ENCODE measurements around the gene SLC5A5. TPM values are rescaled to one million over a fixed set of nuclear protein-coding genes. Genes with fewer than 3 reads are reported as not detected.

SLC5A5 gene
- total RNA-seq, 6 experiments from 2014 or later, result not detected

GRCh38 chr19:17841371-17841809 lies 30.4 kb upstream of the SLC5A5 start:
- no peaks in the 10 kb centered on the region for H3K27me3 ChIP-seq
- 17% methylated on average over 1 of the region's 30 CpGs for WGBS (ENCODE audit: insufficient coverage, low coverage, low lambda C conversion rate, missing lambda C conversion rate)
- no peaks in the 10 kb centered on the region for H3K9me3 ChIP-seq
- TF ChIP-seq POLR2A (IDR thresholded peaks at IDR 0.05) (no peak), CTCF (IDR thresholded peaks at IDR 0.05) (no peak)
- no peak overlapping the region for H3K27ac ChIP-seq
- H3K36me3 ChIP-seq, result no peaks in the 10 kb centered on the region
- ATAC-seq (peak in 1 of 4 donors; percentile 12), DNase-seq (no peak)
- intact Hi-C loops (cut with DNase I), result no loop called here
- no peaks in the 10 kb centered on the region for H3K4me1 ChIP-seq
- no peak overlapping the region for H3K4me3 ChIP-seq

- no peak overlapping the region for H3K27ac ChIP-seq
- peak in 1 of 3 donors; percentile 76 for DNase-seq
- H3K27me3 ChIP-seq, result no peaks in the 10 kb centered on the region
- intact Hi-C loops (cut with DNase I), result no loop called here
- H3K9me3 ChIP-seq, result no peaks in the 10 kb centered on the region
- peak; percentile 33 to 79 (median 58) for ATAC-seq
- H3K4me1 ChIP-seq, result no peaks in the 10 kb centered on the region
- no peak for TF ChIP-seq POLR2A (IDR thresholded peaks at IDR 0.05)
- TF ChIP-seq CTCF (IDR thresholded peaks at IDR 0.05), result no peak
- WGBS (ENCODE audit: insufficient coverage, low coverage, low lambda C conversion rate, missing lambda C conversion rate), result 20% methylated on average over 43 of the region's 56 CpGs
- H3K4me3 ChIP-seq, result no peak overlapping the region
- no peaks in the 10 kb centered on the region for H3K36me3 ChIP-seq
These were observed 29.7 kb upstream of the SLC5A5 start for GRCh38 chr19:17841810-17842662.

GRCh38 chr19:17842663-17843291 lies 29.0 kb upstream of the SLC5A5 start:
- peak in 1 of 4 donors; percentile 4 for ATAC-seq
- no peak overlapping the region for H3K27ac ChIP-seq
- H3K27me3 ChIP-seq, result no peaks in the 10 kb centered on the region
- 80% methylated on average over 1 of the region's 20 CpGs for WGBS (ENCODE audit: insufficient coverage, low coverage, low lambda C conversion rate, missing lambda C conversion rate)
- H3K9me3 ChIP-seq, result no peaks in the 10 kb centered on the region
- no peak overlapping the region for H3K4me3 ChIP-seq
- no peak for DNase-seq
- no peaks in the 10 kb centered on the region for H3K4me1 ChIP-seq
- no peaks in the 10 kb centered on the region for H3K36me3 ChIP-seq
- TF ChIP-seq POLR2A (IDR thresholded peaks at IDR 0.05) (no peak), CTCF (IDR thresholded peaks at IDR 0.05) (no peak)
- intact Hi-C loops (cut with DNase I), result no loop called here

- Histone ChIP-seq H3K4me1 (no peaks in the 10 kb centered on the region), H3K4me3 (no peak overlapping the region), H3K27me3 (no peaks in the 10 kb centered on the region), H3K27ac (no peak overlapping the region), H3K36me3 (no peaks in the 10 kb centered on the region), H3K9me3 (no peaks in the 10 kb centered on the region)
- no peak for DNase-seq
- TF ChIP-seq CTCF (IDR thresholded peaks at IDR 0.05) (no peak), POLR2A (IDR thresholded peaks at IDR 0.05) (no peak)
- 82% methylated on average over 5 of the region's 9 CpGs for WGBS (ENCODE audit: insufficient coverage, low coverage, low lambda C conversion rate, missing lambda C conversion rate)
- ATAC-seq, result no peak
- intact Hi-C loops (cut with DNase I), result no loop called here
These were observed 28.4 kb upstream of the SLC5A5 start for GRCh38 chr19:17843292-17843827.
